D721Med (cell line): ENCODE measurements around the gene GLE1.

Source experiments
- DNase-seq: peaks from one replicate; pipeline ENCODE4 v3.0.0; 2011; ENCODE audit warnings: low spot score; ENCODE audit not compliant: insufficient read length
- FAIRE-seq: peaks from 2 replicates; lab custom pipeline; 2011; peaks lifted over from hg19 to GRCh38; lab: Jason Lieb, UNC
- TF ChIP-seq, protein P1 (sequence below): IDR thresholded peaks from 2 replicates; pipeline ENCODE4 v1.5.1; 2012; ENCODE audit warnings: mild to moderate bottlenecking, control low read depth; ENCODE audit not compliant: insufficient read depth; ENCODE audit errors: missing control alignments

GLE1 gene

DNA sequence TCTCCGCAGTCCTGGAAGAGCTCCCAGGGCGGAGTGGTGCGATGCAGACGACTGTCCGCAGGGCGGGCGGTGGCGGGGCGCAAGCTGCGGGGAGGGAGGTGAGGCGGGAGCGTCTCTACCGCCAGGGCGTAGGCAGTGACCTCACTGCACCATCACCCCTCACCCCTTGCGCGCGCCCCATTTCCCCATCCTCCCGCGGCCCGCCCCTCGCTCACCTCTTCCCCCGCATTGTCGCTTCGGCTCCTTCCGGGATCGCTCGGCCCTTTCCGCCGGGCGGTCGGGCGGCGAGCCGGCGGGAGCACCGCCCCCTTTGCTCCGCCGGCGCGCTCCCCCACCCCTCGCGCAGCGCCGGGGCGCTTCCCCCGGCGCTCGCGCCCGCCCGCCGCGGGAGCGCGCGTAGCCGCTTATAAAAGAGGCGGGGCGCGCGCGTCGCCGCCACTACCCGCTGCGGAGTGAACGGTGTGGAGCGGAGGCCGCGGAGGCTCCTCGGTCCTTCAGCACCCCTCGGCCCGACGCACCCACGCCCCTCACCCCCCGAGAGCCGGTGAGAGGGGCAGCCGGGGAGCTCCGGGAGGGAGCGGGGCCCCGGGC lies 47.7 kb downstream of the GLE1 start, which contains the start of gene SPTAN1:
Gene SPTAN1 (plus strand): TSS at position 435 of the 591 bp plus-strand sequence. CDS start 14,154 bp downstream, outside the sequence.
- FAIRE-seq (no peak), DNase-seq (peak; percentile 83)
- TF ChIP-seq, protein P1, sequence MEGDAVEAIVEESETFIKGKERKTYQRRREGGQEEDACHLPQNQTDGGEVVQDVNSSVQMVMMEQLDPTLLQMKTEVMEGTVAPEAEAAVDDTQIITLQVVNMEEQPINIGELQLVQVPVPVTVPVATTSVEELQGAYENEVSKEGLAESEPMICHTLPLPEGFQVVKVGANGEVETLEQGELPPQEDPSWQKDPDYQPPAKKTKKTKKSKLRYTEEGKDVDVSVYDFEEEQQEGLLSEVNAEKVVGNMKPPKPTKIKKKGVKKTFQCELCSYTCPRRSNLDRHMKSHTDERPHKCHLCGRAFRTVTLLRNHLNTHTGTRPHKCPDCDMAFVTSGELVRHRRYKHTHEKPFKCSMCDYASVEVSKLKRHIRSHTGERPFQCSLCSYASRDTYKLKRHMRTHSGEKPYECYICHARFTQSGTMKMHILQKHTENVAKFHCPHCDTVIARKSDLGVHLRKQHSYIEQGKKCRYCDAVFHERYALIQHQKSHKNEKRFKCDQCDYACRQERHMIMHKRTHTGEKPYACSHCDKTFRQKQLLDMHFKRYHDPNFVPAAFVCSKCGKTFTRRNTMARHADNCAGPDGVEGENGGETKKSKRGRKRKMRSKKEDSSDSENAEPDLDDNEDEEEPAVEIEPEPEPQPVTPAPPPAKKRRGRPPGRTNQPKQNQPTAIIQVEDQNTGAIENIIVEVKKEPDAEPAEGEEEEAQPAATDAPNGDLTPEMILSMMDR = no peak

DNA sequence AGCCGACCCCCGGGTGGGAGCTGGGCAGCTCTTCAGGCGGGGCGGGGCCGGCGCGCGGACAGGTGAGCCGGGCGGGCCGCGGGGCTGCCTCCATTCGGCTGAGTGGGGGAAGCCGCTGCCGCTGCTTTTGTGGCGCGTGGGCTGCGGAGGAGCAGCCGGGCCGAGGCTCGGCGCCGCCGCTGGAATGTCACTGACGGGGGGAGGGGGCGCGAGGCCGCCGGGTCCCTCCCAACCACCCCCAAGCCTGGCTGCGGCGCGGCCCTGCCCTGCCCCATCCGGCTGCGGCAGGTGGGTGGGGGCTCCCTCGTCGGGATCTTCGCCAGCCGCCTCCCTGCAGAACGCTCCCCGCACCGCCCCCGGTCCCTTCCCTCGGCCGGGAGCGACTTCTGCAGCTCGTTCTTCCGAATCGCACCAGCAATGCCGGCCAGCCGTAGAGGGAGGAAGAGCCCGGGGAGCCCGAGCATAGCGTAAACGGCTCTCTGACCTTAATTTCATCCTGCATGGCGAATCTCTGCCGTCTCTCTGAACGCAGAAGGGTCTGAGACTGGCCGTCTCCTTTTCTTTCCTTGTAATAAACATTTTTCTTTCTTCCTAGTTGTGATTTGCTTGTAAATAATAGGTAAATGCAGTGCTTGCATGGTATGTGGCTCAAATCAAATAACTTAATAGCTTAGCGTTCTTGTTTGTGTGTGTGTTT lies 48.4 kb downstream of the GLE1 start:
- TF ChIP-seq, protein P1 = no peak
- DNase-seq (no peak), FAIRE-seq (no peak)

DNA sequence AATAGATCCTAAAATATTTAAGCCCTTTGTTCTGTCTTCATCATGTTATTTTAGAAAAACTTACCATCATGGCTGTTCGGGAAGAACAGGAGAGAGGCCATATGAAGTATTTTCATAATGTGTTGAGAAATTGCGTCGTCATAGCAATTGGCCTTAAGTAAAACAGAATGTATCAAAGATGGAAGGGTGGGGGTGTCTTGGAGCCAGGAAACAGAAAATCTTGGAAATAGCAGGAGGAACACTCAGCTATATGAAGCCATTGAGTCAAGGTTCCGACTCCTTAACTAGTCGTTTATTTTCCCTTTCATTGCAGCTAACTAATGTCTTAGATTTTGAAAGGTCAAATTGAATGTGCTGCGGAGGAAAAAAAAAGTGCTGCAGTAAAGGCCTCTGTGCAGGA lies 49.2 kb downstream of the GLE1 start:
- FAIRE-seq (no peak), DNase-seq (no peak)
- TF ChIP-seq, protein P1 = no peak

DNA sequence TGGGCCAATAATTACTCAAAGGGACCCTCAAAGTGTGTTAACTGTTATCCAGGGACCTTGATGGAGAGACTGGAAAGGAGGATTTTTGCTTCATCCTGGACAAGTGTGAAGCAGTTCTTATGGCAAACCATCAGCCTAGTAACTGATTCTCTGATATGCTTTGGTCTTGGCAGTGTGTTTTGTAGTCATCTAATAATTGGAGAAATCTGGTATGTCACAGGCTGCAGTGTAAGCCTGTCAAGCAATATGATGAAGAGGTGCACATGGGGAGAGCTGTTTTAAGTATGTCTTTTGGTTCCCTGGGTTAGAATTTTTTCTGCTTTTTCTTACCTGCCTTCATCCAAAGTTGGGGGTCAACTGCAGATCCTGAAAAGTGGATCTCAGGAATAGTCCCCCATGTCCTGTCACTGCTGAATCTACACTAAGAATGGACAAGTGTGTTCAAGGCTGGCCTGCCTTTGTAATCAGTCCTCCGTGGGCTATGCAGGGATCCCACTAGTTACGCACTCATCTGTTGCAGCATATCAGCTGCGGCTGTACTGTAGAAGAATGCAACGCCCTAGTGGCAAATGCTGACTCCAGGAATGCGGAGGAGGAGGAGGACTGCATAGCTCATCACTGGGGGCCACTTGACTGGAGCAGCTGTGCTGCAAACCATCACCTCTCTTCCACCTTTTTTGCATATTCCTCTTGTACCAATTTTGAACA lies 49.8 kb downstream of the GLE1 start:
- TF ChIP-seq, protein P1 = no peak
- DNase-seq (no peak), FAIRE-seq (no peak)

DNA sequence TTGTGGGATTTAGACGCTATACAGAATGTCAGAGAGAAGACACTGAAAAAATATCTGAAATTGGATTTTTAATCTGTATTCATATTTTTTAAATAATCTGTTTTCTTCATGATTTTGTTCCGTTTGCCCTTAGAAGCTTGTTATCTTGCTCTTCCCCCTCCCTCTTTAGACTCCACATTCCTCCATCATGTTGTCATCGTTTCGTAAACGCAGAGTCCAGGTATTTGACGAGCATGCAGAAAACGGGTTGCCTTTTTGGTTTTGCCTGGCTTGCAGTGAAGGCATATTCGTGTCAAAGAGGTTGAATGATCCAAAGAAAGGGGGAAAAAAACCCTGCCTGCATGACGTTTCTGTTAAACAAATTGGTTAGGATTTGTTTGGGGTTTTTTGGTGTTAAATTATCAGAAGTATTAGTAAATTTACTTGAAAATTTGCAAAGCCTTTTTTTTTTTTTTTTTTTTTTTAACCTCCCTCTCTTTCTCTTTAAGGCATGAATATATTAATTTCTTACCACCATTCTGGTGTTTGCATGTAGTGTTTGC lies 50.7 kb downstream of the GLE1 start:
- TF ChIP-seq, protein P1 = no peak
- FAIRE-seq (no peak), DNase-seq (no peak)

DNA sequence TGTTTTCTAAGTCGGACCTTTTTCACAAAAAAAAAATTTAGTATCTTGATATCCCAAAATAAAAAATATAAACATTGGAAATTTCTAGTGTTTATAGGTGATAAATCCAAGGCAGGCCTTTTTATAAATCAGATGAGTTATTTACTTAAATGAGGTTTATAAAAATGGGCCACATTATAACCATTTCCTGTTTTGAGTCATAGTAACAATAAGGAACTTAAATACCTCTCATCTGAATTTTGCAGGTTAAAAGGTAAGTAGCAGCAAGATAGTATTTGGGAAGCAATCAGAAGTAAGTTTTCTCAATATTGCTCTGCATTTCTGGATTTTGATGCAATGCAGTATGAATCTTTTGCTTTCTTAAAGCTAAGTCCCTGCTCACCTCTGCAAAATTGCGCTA lies 51.8 kb downstream of the GLE1 start:
- TF ChIP-seq, protein P1 = no peak
- FAIRE-seq = no peak
- DNase-seq = no peak
